ENCODE results near the gene MIER1. TPM values are rescaled to one million over a fixed set of nuclear protein-coding genes. Genes with fewer than 3 reads are reported as not detected.
"Not testable (repeated sequence)": the region's sequence is repeated elsewhere in the genome, so short reads cannot be mapped to it uniquely, and the experiment has no call there.

Gene MIER1
- total RNA-seq, 1 donor from 2014 or later = 48.4 TPM

DNA sequence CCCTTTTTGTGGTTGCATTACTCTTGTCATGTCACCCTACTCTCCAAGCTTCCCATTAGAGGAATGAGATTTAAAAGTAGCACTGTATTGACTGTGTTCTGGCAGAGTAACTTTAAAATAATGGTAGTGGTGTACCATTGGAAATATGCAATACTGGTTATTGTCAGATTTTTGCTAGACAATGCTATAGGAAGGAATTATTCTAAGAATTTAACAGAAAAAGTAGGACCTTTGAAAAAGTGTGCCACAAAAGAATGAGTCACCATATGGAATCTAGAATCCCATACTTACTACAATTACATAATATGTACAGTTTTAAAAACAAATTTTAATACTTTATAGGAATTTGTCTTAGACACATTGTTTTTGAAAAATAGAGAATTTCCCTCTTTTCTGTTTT lies 13.8 kb downstream of the MIER1 start:
- no peak for DNase-seq (ENCODE audit: low spot score)

DNA sequence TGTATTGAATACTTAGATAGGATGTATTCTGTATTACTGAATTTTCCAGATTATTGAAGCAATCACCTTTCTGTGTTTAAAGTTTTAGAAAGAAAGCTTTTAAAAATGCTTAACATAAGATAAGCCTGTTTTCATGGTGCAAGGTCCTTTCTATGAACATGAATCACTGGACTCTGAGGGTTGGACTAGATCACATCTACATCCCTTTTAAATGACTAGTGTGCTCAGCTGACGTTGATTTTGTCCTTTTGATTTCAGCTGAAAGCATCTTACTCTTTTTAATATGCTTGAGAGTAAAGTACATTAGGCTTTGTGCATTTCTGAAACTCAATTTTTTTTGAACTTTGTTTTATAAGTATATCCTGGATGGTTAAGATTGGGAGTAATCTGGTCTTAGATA lies 16.2 kb downstream of the MIER1 start:
- DNase-seq (ENCODE audit: low spot score) = no peak

DNA sequence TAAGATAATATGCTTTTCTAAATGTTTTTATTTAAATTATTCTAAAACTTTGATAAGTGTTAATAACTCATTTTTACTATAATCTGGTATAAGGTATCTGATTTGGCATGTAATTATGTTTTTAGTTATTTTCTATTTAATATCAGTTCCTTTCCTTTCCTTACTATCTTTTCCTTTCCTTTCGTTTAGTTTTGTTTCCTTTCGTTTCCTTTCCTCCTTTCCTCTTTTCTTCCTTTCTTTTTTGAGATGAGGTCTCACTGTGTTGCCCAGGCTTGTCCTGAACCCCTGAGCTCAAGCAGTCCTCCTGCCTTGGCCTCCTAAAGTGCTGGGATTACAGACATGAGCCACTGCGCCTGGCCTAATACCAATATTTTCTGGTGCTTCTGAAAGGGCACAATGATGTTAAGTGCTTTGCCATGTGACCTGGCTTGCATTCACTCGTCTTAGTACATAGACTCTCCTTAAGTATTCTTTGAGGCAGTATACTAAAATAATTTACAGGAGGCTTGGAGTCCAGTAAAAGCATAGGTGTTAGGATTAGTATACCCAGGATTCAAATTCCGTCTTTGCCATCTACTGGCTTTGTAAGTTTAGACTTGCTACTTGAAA lies 18.7 kb downstream of the MIER1 start:
- no peak for DNase-seq (ENCODE audit: low spot score)

DNA sequence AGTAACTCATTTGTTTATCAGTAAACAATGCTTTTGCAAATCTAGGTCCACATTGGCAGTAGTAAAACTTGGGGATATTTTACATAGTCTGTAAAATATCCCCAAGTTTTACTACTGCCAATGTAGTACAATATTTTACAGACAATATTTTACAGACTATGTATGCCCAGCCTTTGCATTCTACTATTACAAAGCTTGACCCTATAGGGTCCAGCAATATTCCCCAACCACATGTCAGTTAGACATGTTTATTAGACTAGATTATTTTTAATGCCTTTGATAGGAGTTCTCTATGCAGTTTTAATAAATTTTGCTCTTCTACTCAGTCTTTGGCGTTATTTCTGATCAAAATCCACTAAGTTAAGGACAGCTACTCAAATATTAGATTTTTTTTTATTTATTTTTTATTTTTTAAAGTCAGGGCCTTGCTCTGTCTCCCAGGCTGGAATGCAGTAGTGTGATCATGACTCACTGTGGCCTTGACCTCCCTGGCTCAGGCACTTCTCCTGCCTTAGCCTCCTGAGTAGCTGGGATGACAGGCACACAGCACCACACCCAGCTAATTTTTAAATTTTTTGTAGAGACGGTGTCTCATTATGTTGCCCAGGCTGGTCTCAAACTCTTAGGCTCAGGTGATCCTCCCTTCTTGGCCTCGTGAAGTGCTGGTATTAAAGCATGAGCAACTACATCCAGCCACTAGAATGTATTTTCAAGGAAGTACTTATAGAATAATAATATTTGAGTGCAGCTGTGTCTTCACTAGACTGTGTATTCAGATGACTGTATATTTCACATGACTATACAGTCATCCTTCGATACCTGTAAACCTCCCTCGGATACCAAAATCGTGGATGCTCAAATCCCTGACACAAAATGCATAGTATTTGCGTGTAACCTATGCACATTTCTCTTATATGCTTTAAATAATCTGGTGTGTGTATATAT lies 19.8 kb downstream of the MIER1 start:
- no peak for DNase-seq (ENCODE audit: low spot score)

DNA sequence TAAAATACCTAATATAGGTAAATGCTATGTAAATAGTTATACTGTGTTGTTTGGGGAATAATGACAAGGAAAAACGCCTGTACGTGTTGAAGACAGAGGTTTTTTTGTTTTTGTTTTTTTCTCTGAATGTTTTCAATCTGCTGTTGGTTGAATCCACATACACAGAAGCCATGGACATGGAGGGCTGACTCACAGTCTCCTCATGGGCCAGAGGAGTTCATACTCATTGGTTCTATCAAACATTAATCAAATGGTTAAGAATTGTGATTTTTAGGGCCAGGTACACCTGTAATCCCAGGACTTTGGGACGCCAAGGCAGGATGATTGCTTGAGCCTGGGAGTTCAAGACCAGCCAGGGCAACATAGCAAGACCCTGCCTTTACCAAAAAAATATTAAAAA lies 20.5 kb downstream of the MIER1 start:
- no peak for DNase-seq (ENCODE audit: low spot score)

DNA sequence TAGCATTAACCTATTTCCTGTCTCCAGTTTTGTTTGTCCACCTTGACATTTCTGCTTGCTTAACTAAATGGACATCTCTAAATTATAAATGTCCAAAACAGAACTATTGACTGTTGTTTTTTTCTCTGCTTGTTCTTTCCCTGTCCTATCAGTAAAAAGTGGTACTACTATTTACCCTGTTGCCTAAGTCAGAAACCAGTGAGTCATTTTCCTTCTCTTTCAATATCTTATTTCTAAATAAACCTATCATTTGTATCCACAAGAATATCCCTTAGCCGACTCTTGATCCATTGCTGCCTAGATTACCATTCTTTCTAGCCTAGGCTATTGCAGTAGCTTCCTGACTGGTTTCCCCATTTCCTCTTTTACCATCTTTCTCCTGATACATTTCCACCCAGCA lies 22.5 kb downstream of the MIER1 start:
- DNase-seq (ENCODE audit: low spot score) = no peak

DNA sequence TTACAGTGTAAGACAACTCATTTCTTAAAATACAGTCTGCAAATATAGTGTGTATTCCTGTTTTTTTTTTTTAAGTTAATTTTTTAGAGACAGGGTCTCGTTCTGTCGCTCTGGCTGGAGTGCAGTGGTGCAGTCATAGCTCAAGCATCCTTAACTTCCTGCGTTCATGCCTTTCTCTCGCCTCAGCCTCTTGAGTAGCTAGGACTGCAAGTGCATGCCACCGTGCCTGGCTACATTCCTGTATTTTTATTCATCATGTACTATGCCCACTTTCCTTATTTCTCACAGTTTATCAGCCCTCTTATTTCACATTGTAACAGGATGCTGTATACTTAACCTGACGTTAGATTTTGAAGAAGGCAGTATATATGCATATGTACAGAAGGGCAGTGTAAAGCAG lies 26.7 kb downstream of the MIER1 start:
- DNase-seq (ENCODE audit: low spot score) = no peak

DNA sequence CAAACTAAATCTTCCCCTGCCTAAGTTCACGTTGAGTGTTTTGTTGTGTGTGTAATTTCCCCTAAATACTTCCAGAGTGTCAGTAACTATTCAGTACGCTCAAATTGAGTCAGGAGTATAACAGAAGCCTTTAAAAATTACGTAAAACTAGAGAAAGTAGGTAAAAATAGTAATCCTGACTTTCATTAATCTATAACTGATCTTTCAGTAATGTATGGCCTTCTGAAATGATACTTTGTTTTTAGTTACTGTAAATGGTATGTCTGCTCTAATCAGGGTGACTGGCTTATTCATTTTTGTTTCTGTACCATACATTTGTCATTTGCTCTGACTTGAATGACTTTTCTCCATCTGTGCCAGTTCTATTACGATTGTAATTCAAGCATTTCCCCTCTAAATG lies 29.4 kb downstream of the MIER1 start:
- DNase-seq (ENCODE audit: low spot score) = no peak

DNA sequence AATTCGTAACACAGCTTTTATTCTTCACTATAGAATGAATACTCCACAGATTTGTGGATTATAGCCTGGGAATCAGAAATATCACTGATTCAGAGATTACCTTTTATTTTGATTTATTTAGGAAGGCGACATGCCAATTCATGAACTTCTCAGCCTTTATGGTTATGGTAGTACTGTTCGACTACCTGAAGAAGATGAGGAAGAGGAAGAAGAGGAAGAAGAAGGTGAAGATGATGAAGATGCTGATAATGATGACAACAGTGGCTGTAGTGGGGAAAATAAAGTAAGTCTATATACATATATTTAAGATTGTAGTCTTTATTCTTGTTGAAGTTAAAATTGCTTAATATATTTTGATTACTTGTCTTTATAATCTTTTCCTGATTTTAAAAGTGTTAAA lies 33.1 kb downstream of the MIER1 start:
- DNase-seq (ENCODE audit: low spot score) = no peak

DNA sequence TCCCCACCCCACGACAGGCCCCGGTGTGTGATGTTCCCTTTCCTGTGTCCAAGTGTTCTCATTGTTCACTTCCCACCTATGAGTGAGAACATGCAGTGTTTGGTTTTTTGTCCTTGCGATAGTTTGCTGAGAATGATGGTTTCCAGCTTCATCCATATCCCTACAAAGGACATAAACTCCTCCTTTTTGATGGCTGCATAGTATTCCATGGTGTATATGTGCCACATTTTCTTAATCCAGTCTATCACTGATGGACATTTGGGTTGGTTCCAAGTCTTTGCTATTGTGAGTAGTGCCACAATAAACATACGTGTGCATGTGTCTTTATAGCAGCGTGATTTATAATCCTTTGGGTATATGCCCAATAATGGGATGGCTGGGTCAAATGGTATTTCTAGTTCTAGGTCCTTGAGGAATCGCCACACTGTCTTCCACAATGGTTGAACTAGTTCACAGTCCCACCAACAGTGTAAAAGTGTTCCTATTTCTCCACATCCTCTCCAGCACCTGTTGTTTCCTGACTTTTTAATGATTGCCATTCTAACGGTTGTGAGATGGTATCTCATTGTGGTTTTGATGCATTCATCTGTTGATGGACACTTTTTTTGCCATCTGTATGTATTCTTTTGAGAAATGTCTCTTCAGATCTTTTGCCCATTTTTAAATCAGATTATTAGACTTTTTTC lies 41.5 kb downstream of the MIER1 start:
- not testable (repeated sequence) for DNase-seq (ENCODE audit: low spot score)

DNA sequence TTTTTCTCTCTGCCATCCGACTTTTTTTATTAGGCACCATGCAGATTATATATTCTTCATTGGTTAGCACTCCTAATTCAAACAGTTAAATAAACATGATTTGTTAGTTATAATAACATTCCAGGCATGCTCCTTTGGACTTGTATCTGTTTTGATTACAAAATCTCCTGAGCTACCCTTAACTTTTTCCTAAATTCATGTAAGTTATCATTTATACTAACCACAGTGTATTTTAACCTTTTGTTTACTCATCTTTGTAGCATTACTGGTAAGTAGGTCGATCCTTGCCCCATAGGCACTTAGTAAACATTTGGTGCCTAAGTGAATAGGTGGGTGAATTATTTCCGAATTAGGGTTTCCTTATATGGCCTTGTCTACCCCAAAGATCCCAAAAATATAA lies 43.8 kb downstream of the MIER1 start:
- no peak for DNase-seq (ENCODE audit: low spot score)

DNA sequence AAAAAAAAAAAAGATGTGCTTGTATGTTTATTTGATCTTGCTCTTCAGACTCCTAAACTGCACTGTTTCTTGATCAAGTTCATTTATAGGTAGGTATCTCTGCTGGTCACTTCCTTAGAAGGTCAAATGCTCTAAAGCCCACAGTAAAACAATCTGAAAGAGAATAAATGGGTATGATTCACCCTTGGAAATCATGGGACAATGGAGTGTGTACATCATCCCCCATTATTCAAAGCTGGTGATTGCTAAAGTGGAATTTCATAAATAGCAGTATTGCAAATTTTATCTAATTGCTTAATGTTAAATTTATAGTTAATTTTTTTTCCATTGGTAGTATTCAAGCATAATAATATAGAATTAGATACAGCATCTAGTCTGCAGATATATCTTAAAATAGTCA lies 53.4 kb downstream of the MIER1 start:
- DNase-seq (ENCODE audit: low spot score) = no peak

DNA sequence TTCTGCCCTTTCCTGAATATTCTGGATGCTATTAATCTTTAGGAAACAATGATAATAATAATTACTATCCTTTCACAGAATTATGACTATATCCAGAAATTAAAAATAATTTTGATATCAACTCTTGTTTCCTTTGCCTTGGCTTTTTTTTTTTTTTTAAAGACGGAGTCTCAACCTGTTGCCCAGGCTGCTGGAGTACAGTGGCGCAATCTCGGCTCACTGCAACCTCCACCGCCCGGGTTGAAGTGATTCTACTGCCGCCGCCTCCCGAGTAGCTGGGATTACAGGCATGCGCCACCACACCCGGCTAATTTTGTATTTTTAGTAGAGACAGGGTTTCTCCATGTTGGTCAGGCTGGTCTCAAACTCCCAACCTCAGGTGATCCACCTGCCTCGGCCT lies 54.8 kb downstream of the MIER1 start:
- not testable (repeated sequence) for DNase-seq (ENCODE audit: low spot score)

DNA sequence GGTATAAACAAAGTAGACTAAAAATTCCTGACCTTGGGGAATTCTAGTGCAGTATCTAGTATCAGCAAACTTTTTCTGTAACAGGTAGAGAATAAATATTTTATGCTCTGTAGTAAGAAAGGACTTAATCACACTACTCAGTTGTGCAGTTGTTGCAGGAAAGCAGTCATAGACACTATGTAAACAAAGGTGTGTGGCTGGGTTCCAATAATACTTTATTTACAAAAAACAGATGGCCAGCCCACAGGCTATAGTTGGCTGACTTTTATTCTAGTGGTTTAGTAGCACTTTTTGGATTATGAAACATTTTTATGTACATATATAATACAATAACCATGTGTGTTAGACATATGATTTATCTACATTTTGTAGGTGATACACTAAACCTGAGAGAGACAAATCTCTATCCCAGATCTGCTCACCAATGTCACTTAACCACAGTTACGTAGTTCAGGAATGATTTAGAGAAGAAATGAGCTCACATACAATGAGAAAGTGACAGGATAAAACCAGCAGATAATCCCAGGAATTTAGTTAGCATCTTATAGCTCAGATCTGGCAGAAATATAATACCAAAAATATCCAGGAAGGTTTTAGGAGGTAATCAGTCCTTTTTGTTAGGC lies 56.1 kb downstream of the MIER1 start:
- no peak for DNase-seq (ENCODE audit: low spot score)

DNA sequence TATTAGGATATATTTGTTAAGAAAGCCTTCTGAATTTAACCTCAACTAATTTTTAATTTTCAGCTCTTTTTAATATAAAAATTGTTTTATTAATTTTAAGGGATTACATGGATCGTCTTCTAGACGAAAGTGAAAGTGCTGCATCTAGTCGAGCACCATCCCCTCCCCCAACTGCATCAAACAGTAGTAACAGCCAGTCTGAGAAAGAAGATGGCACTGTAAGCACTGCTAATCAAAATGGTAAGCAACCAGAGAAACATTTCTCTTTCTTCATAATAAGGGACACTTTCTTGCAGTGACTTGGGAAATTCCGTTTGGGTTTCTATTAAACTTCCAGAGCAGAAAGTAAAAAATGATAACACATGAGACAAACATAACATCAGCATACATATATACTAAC lies 56.9 kb downstream of the MIER1 start:
- DNase-seq (ENCODE audit: low spot score) = no peak

DNA sequence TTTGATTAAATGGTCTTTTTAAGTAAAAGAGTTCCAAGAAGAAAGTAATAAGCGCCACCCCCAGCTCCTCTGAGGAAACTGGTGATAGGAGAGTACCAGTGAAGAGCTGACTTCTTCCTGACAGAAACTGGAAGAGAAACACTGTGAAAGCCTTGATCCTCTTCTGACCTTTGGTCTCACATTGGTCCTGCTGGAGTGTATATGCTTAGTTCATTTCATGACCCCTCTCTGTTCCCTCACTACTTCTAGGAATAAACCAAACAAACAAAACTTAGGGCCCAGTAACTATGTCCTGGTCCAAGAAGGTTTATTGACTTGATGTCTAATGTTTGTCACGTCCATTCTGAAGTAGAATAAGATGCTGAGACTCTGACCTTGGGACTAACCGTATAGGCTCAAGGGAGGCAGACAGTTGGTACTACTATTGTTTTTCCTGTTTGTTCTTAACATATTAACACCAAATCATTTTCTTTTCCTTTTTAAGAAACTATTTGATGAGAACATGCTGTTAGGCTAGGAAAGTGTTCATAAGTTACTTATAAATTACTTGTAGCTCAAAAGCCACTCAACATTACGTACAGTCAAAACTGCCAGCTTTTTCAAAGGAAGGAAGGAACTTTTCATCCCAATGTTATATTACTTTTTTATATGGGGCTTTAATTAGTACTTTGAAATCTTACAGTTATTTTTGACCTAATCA lies 57.9 kb downstream of the MIER1 start:
- no peak for DNase-seq (ENCODE audit: low spot score)

DNA sequence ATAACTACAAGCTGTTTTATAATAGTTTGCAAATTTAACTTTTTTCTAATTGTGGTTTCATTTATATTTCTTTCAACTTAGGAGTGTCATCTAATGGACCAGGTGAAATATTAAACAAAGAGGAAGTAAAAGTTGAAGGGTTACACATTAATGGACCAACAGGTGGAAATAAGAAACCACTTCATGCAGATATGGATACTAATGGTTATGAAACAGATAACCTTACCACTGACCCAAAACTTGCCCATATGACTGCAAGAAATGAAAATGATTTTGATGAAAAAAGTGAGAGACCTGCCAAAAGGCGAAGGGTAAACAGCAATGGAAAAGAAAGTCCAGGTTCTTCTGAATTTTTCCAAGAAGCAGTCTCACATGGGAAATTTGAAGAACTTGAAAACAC lies 59.7 kb downstream of the MIER1 start:
- no peak for DNase-seq (ENCODE audit: low spot score)

DNA sequence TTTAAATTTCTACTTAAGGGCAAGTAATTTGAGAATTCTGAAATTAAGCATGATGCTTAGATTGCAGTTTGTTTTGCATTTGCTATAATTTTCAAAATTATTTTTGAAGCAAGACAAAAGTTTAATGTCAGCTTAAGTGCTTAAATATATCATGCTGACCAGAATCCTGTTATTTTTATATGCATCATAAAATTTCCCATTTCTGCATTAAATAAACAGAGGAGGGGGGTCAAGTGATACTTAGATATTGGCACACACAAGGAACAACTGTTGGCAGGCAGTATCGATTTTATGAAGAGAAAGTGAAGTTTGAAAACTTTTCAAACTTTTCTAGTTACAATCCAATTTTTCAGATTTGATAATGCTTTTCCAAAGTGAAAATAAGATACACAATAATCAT lies 61.0 kb downstream of the MIER1 start:
- no peak for DNase-seq (ENCODE audit: low spot score)

DNA sequence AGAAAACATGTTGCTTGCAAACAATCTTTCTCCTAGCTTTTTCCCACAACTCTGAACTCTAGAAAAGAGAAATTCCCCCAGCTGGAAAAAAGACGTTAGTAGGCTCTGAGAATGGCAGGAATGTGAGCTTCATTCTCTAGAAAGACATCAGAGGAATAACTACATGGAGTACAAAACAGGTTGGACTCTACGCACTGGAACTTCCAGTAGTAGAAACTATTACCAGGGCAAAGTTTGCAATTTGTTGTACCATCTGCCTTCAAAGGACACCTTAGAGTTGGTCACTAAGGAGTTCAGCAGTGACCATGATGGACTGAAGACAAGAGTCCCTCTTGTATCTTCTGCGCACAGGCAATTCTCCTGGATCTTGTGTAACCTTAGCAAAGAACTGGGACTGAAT lies 68.3 kb downstream of the MIER1 start:
- no peak for DNase-seq (ENCODE audit: low spot score)

DNA sequence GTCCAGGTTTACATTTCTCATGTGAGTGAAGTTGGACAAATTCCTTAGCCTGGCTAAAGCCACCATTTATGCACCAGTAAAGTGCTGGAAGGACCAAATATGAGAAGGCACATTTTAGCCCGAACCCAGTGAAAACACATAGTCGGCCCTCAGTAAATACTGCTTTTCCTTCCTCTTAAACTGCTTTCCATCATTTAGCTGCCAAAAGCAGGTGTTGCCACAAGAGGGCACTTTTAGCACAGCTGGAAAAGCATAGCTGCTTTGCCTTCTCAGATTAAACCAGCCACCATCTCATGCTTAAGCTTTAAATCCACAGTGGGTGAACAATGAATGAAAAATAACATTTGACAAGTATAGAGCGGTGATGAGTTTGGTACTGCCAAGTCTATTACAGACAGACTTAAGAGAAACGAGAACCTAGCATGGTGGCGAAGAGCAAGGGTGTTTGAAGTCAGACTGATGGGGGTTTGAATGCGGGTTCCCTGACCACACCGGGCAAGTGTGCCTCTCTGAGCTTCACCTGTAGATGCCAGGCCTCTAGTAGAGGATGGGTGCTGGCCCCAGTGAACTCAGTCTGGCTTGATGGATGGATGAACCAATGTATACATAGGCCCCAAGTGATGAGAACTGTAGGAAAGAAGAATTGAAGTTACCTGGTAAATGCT lies 71.4 kb downstream of the MIER1 start:
- peak; percentile 71 for DNase-seq (ENCODE audit: low spot score)

DNA sequence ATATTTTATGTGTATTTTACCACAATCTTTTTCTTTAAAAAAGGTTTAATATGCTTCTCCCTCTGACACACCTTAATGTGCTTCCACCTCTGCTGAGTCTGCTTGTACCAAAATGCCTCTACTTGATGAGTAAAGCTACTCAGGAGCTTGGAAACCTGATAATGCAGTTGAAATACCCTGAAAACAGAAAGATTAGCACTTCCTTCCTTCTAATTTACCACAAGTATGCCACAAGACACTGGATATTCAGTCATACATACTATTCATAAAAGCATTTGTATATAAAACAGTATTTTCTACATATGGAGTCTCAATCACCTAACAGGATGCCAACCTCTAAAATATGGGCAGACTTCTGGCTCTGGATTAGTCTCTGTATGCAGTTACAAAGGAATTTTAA lies 74.2 kb downstream of the MIER1 start:
- DNase-seq (ENCODE audit: low spot score) = no peak
